Adrenal gland (tissue), 12 donors: ENCODE data around the gene CLDN24. TPM values are rescaled to one million over a fixed set of nuclear protein-coding genes. Genes with fewer than 3 reads are reported as not detected.

Source experiments
- DNase-seq, 7 donors: peaks; one replicate each; pipeline ENCODE4 v3.0.0-alpha.2; 2019 to 2020
- H3K27ac ChIP-seq, 5 donors: fragments of 200-600 bp; sonication (generic) in 4 of 5; 1 replicate in 3 of 5; 2 replicates in 2 of 5; pipeline versions ENCODE4 v1.5.1 to v1.8.0; 2016 to 2020; ENCODE audit warnings: mild to moderate bottlenecking in 1 of 5
- H3K27me3 ChIP-seq: fragments of 200-600 bp; 2 replicates; pipeline ENCODE4 v1.8.0; 2021
- H3K36me3 ChIP-seq, 2 donors: fragments of 200-600 bp; replicated peaks in 1 of 2; 1 replicate in 1 of 2; 2 replicates in 1 of 2; pipeline versions ENCODE4 v1.5.1 to v1.8.0; 2018 to 2022
- H3K4me1 ChIP-seq, 2 donors: fragments of 200-600 bp; replicated peaks in 1 of 2; 1 replicate in 1 of 2; 2 replicates in 1 of 2; pipeline versions ENCODE4 v1.5.1 to v1.8.0; 2018 to 2021
- H3K4me3 ChIP-seq, 4 donors: fragments of 200-600 bp; sonication (generic) in 3 of 4; one replicate each; pipeline ENCODE4 v1.5.1; 2016 to 2018
- H3K9me3 ChIP-seq, 3 donors: fragments of 200-600 bp; sonication (generic) in 1 of 3; replicated peaks in 1 of 3; 1 replicate in 2 of 3; 2 replicates in 1 of 3; pipeline versions ENCODE4 v1.5.1 to v1.8.0; 2016 to 2021
- CTCF ChIP-seq, 6 experiments: fragments of 450-650 bp in 4 of 6; fragments of 200-600 bp in 2 of 6; sonication (generic) in 1 of 6; IDR thresholded peaks; 1 replicate in 5 of 6; 2 replicates in 1 of 6; pipeline versions ENCODE4 v1.5.1 to v1.8.0; 2016 to 2021; ENCODE audit warnings: antibody characterized with exemption in 6 of 6, mild to moderate bottlenecking in 2 of 6, moderate library complexity in 1 of 6
- POLR2A ChIP-seq, 2 donors: fragments of 450-650 bp; IDR thresholded peaks; one replicate each; pipeline ENCODE4 v1.6.1; 2017; ENCODE audit warnings: antibody characterized with exemption in 2 of 2, mild to moderate bottlenecking in 2 of 2, moderate library complexity in 1 of 2
- WGBS, 4 donors: extraction: QIAGEN DNeasy Blood & Tissue Kit in 2 of 4; methylation state at CpG; one replicate each; pipeline versions ENCODE4 v1.1.5 to v1.1.7; 2013 to 2017; 5-methylcytosine and 5-hydroxymethylcytosine counted together
- intact Hi-C, 2 donors: fragments of 100-400 bp; cut with DNase I; formaldehyde crosslinking; loops; one replicate each; pipeline versions ENCODE4 v1.14.1 to v1.15.0; 2022 to 2023
- polyA plus RNA-seq, 3 donors: library from polyadenylated mRNA; stranded (reverse); fragments of 200-250 nt in 2 of 3; fragments of 350-450 nt in 1 of 3; fragmentation: Illumina TruSeq in 1 of 3; extraction: RNeasy Lipid Tissue Mini Kit (QIAGEN cat#74804) in 1 of 3; gene quantifications; one replicate each; pipeline ENCODE4 v1.2.3, GENCODE V29; 2013 to 2014
- total RNA-seq, 9 donors: library from RNA; depleted of rRNA in 4 of 9; stranded (reverse); fragments of >200 nt in 4 of 9; fragments of 120-200 nt in 1 of 9; fragmentation: NEBNext Ultra II Directional in 1 of 9; extraction: Animal tissue kit (Norgen Biotek cat#: 25700) in 1 of 9; gene quantifications; one replicate each; pipeline versions ENCODE4 v1.1.0 to v1.2.4, GENCODE V29; 2013 to 2023
- donor health status: healthy with polysubstance abuse.
- donor health status: Bipolar disorder and iron deficiency.
- donor health status: DM: yes; HTN: yes; CAD: no.
- donor health status: DM: no; HTN: no; CAD: no.
- donor health status: DM: no; HTN: no; CAD: no.
- donor health status: DM: yes; HTN: yes; CAD: no.

CLDN24 gene
- total and polyA plus RNA-seq, 12 donors: not detected

DNA sequence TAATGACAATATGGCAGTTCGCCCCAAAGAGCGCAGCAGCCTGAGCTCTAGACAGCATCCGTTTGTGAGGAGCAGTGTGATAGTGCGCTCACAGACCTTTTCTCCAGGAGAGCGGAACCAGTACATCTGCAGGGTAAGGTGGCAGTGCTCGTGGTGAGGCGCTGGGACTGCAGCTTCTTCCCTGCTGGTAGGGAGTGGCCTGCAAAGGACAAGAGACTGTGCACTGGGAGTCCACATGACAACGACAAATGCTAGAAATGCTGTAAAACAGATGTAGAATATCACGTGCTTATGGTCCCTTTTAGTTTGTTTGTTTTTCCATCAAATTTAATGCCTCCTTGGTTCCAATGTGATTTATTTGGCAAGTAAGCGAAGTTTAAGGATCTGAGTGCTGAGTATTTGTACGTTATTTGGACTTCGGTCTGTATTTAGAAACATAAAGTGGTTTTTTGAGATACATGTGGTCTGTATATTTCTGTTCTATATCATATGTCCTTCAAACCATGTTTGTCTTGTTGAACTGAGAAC, 37.9 kb downstream of the CLDN24 start:
- H3K27ac ChIP-seq: no peak overlapping the region
- intact Hi-C loops: no loop called here
- H3K4me1 ChIP-seq: no peaks in the 10 kb centered on the region
- H3K4me3 ChIP-seq: no peak overlapping the region
- TF ChIP-seq CTCF (IDR thresholded peaks at IDR 0.05) (no peak), POLR2A (IDR thresholded peaks at IDR 0.05) (no peak)
- 89 to 94% (median 93%) methylated on average over 12 of the region's 12 CpGs for WGBS, 4 donors
- H3K9me3 ChIP-seq: no peaks in the 10 kb centered on the region
- no peaks in the 10 kb centered on the region for H3K27me3 ChIP-seq
- peaks cover 0 to 6% of the 10 kb centered on the region in 2 donors for H3K36me3 ChIP-seq
- no peak for DNase-seq

- 0 to 93% (median 39%) methylated on average over 1 of the region's 1 CpG for WGBS, 4 donors
- TF ChIP-seq POLR2A (IDR thresholded peaks at IDR 0.05) (no peak), CTCF (IDR thresholded peaks at IDR 0.05) (no peak)
- intact Hi-C loops: no loop called here
- Histone ChIP-seq H3K4me1 (no peaks in the 10 kb centered on the region), H3K27ac (no peak overlapping the region), H3K9me3 (peaks cover 0 to 9% (median 0%) of the 10 kb centered on the region in 3 donors), H3K27me3 (no peaks in the 10 kb centered on the region), H3K36me3 (peaks cover 0 to 17% of the 10 kb centered on the region in 2 donors), H3K4me3 (no peak overlapping the region)
- DNase-seq: no peak
These were observed 46.1 kb downstream of the CLDN24 start for GRCh38 chr4:183276106-183276505.

GRCh38 chr4:183272384-183272783, 49.8 kb downstream of the CLDN24 start:
- intact Hi-C loops: no loop called here
- no peak overlapping the region for H3K27ac ChIP-seq
- no peaks in the 10 kb centered on the region for H3K27me3 ChIP-seq
- DNase-seq: no peak
- peaks cover 0 to 12% of the 10 kb centered on the region in 2 donors for H3K36me3 ChIP-seq
- TF ChIP-seq CTCF (IDR thresholded peaks at IDR 0.05): no peak
- no peak for TF ChIP-seq POLR2A (IDR thresholded peaks at IDR 0.05)
- H3K4me3 ChIP-seq: no peak overlapping the region
- 79 to 97% (median 91%) methylated on average over 3 of the region's 3 CpGs for WGBS, 4 donors
- no peaks in the 10 kb centered on the region for H3K4me1 ChIP-seq
- H3K9me3 ChIP-seq: peaks cover 0 to 9% (median 0%) of the 10 kb centered on the region in 3 donors

Other genes starting within 250 kb of the CLDN24 start
- 10 to 100 TPM; 10.7 to 27.9 (median 21.8) TPM for gene WWC2, start 223.2 kb downstream of the CLDN24 start, total RNA-seq
- gene WWC2, start 223.2 kb downstream of the CLDN24 start, polyA plus RNA-seq: 10 to 100 TPM in 1 of 3 donors, 1 to 10 TPM in 2; 3.1 to 17.5 (median 4.1) TPM
- not detected for gene CLDN22, start 2.1 kb downstream of the CLDN24 start, total RNA-seq
- gene CLDN22, start 2.1 kb downstream of the CLDN24 start, polyA plus RNA-seq: not detected
- gene CDKN2AIP, start 122.2 kb upstream of the CLDN24 start, total RNA-seq: 10 to 100 TPM; 11.5 to 24.4 (median 16.2) TPM
- 10 to 100 TPM in 2 of 3 donors, 1 to 10 TPM in 1; 8.6 to 14.4 (median 10.5) TPM for gene CDKN2AIP, start 122.2 kb upstream of the CLDN24 start, polyA plus RNA-seq
- gene ING2, start 182.6 kb upstream of the CLDN24 start, total RNA-seq: 10 to 100 TPM; 26.2 to 73.0 (median 44.2) TPM
- 100 to 1,000 TPM in 1 of 3 donors, 10 to 100 TPM in 2; 18.9 to 119 (median 27.5) TPM for gene ING2, start 182.6 kb upstream of the CLDN24 start, polyA plus RNA-seq